HepG2 (cell line): ENCODE data around the gene IMP3. TPM values are rescaled to one million over a fixed set of nuclear protein-coding genes. Genes with fewer than 3 reads are reported as not detected.

Source experiments
- ATF7-NPFF ChIP-seq: sonication (generic); formaldehyde crosslinking; IDR thresholded peaks from 2 replicates; pipeline ENCODE4 v1.8.1; 2023; ENCODE audit warnings: mild to moderate bottlenecking, low read depth, missing genetic modification reagents, moderate library complexity
- ESRRA ChIP-seq: sonication (generic); formaldehyde crosslinking; IDR thresholded peaks from 2 replicates; pipeline ENCODE4 v1.5.1; 2020; ENCODE audit warnings: mild to moderate bottlenecking, low read depth, missing genetic modification reagents
- HIC2 ChIP-seq: sonication (generic); formaldehyde crosslinking; IDR thresholded peaks from 2 replicates; pipeline ENCODE4 v1.9.0; 2022; ENCODE audit warnings: low read depth, missing genetic modification reagents
- NFKB2 ChIP-seq: sonication (generic); formaldehyde crosslinking; IDR thresholded peaks from 2 replicates; pipeline ENCODE4 v1.4.0; 2020; ENCODE audit warnings: missing genetic modification reagents, borderline replicate concordance
- PAXIP1 ChIP-seq: sonication (generic); formaldehyde crosslinking; conservative IDR thresholded peaks from 2 replicates; pipeline ENCODE4 v1.4.0; 2020; ENCODE audit warnings: mild to moderate bottlenecking, missing genetic modification reagents, moderate library complexity
- ZBTB20 ChIP-seq: sonication (generic); formaldehyde crosslinking; IDR thresholded peaks from 2 replicates; pipeline ENCODE4 v1.8.1; 2023; ENCODE audit warnings: missing genetic modification reagents, low read depth, mild to moderate bottlenecking, borderline replicate concordance
- ZC3H13 ChIP-seq: sonication (generic); formaldehyde crosslinking; IDR thresholded peaks from 2 replicates; pipeline ENCODE4 v1.8.1; 2023; ENCODE audit warnings: mild to moderate bottlenecking, missing genetic modification reagents, moderate library complexity
- ZFX ChIP-seq: sonication (generic); formaldehyde crosslinking; IDR thresholded peaks from 2 replicates; pipeline ENCODE4 v1.4.0; 2020; ENCODE audit warnings: mild to moderate bottlenecking, low read depth, missing genetic modification reagents, moderate library complexity
- ZNF205 ChIP-seq: IDR thresholded peaks from 2 replicates; pipeline ENCODE4 v1.6.1; 2018; ENCODE audit warnings: missing biosample characterization, missing genetic modification reagents
- ZNF547 ChIP-seq: sonication (generic); formaldehyde crosslinking; IDR thresholded peaks from 2 replicates; pipeline ENCODE4 v1.5.1; 2020; ENCODE audit warnings: mild to moderate bottlenecking, missing genetic modification reagents
- ZNF567 ChIP-seq: sonication (generic); formaldehyde crosslinking; IDR thresholded peaks from 2 replicates; pipeline ENCODE4 v1.8.1; 2023; ENCODE audit warnings: mild to moderate bottlenecking, missing genetic modification reagents, borderline replicate concordance
- polyA plus RNA-seq, 8 experiments: library from polyadenylated mRNA; depleted of rRNA in 3 of 8; stranded (reverse) in 7 of 8; unstranded in 1 of 8; fragments of >200 nt; fragmentation: Illumina TruSeq in 4 of 8; extraction: Trizol in 4 of 8; gene quantifications; 2 replicates each; pipeline versions ENCODE4 v1.2.1 to v1.2.3, GENCODE V29; 2011 to 2016; ENCODE audit warnings: low read depth in 4 of 8, missing spikeins in 1 of 8, mixed read lengths in 1 of 8; ENCODE audit not compliant: insufficient read depth in 1 of 8
- total RNA-seq, 5 experiments: library from RNA; depleted of rRNA; stranded (reverse); fragments of >200 nt; fragmentation: Illumina TruSeq; extraction: Trizol; gene quantifications; 2 replicates each; pipeline ENCODE4 v1.2.3, GENCODE V29; 2016; ENCODE audit warnings: low read depth in 1 of 5
- TF ChIP-seq, protein P1 (sequence below): sonication (generic); formaldehyde crosslinking; IDR thresholded peaks from 2 replicates; pipeline ENCODE4 v1.5.1; 2020; ENCODE audit warnings: mild to moderate bottlenecking, missing genetic modification reagents, borderline replicate concordance
- TF ChIP-seq, protein P2 (sequence below): sonication (generic); formaldehyde crosslinking; IDR thresholded peaks from 2 replicates; pipeline ENCODE4 v1.4.0; 2020; ENCODE audit warnings: missing genetic modification reagents

The IMP3 gene
- total and polyA plus RNA-seq, 2 of the 13 experiments (the other 11 are each of a cell fraction or from before 2014, with no cell fraction given), result 38.3 to 143 TPM

- TF ChIP-seq PAXIP1 (CRISPR knock-in tag), result peak; percentile 90
- 0 out of 2 replicates have a peak, but pooled peaks have one; percentile 59 for TF ChIP-seq NFKB2
- TF ChIP-seq, protein P1, sequence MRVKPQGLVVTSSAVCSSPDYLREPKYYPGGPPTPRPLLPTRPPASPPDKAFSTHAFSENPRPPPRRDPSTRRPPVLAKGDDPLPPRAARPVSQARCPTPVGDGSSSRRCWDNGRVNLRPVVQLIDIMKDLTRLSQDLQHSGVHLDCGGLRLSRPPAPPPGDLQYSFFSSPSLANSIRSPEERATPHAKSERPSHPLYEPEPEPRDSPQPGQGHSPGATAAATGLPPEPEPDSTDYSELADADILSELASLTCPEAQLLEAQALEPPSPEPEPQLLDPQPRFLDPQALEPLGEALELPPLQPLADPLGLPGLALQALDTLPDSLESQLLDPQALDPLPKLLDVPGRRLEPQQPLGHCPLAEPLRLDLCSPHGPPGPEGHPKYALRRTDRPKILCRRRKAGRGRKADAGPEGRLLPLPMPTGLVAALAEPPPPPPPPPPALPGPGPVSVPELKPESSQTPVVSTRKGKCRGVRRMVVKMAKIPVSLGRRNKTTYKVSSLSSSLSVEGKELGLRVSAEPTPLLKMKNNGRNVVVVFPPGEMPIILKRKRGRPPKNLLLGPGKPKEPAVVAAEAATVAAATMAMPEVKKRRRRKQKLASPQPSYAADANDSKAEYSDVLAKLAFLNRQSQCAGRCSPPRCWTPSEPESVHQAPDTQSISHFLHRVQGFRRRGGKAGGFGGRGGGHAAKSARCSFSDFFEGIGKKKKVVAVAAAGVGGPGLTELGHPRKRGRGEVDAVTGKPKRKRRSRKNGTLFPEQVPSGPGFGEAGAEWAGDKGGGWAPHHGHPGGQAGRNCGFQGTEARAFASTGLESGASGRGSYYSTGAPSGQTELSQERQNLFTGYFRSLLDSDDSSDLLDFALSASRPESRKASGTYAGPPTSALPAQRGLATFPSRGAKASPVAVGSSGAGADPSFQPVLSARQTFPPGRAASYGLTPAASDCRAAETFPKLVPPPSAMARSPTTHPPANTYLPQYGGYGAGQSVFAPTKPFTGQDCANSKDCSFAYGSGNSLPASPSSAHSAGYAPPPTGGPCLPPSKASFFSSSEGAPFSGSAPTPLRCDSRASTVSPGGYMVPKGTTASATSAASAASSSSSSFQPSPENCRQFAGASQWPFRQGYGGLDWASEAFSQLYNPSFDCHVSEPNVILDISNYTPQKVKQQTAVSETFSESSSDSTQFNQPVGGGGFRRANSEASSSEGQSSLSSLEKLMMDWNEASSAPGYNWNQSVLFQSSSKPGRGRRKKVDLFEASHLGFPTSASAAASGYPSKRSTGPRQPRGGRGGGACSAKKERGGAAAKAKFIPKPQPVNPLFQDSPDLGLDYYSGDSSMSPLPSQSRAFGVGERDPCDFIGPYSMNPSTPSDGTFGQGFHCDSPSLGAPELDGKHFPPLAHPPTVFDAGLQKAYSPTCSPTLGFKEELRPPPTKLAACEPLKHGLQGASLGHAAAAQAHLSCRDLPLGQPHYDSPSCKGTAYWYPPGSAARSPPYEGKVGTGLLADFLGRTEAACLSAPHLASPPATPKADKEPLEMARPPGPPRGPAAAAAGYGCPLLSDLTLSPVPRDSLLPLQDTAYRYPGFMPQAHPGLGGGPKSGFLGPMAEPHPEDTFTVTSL (CRISPR knock-in tag), result peak; percentile 57; the same call in 1 of the 2 replicates
- 0 out of 2 replicates have a peak, but pooled peaks have one; percentile 45 for TF ChIP-seq ATF7-NPFF (CRISPR knock-in tag)
- TF ChIP-seq ZFX (CRISPR knock-in tag), result peak; percentile 72
- TF ChIP-seq HIC2 (CRISPR knock-in tag), result peak; percentile 86
- TF ChIP-seq ZNF205, result peak; percentile 57; the same call in 1 of the 2 replicates
- TF ChIP-seq ZNF547, result peak; percentile 29; the same call in 1 of the 2 replicates
- TF ChIP-seq ESRRA (CRISPR knock-in tag), result peak; percentile 82
- peak; percentile 50; the same call in 1 of the 2 replicates for TF ChIP-seq ZNF567 (CRISPR knock-in tag)
- TF ChIP-seq, protein P2, sequence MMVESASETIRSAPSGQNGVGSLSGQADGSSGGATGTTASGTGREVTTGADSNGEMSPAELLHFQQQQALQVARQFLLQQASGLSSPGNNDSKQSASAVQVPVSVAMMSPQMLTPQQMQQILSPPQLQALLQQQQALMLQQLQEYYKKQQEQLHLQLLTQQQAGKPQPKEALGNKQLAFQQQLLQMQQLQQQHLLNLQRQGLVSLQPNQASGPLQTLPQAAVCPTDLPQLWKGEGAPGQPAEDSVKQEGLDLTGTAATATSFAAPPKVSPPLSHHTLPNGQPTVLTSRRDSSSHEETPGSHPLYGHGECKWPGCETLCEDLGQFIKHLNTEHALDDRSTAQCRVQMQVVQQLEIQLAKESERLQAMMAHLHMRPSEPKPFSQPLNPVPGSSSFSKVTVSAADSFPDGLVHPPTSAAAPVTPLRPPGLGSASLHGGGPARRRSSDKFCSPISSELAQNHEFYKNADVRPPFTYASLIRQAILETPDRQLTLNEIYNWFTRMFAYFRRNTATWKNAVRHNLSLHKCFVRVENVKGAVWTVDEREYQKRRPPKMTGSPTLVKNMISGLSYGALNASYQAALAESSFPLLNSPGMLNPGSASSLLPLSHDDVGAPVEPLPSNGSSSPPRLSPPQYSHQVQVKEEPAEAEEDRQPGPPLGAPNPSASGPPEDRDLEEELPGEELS, result peak; percentile 76
- TF ChIP-seq ZBTB20, result peak; percentile 52; the same call in 1 of the 2 replicates
- TF ChIP-seq ZC3H13 (CRISPR knock-in tag), result peak; percentile 42
These were observed 11.1 kb upstream of the IMP3 start (continued) for GRCh38 chr15:75650908-75651809.
